ENCODE data around the gene CLDN5. TPM values are rescaled to one million over a fixed set of nuclear protein-coding genes. Genes with fewer than 3 reads are reported as not detected.

Gene CLDN5
- total and polyA plus RNA-seq, 2 of the 4 experiments (the other 2 are of a cell fraction), result 0.18 to 0.21 TPM

- Histone ChIP-seq H2AK5ac (ENCODE audit: low read depth, low read length) (no peak overlapping the region), H2BK120ac (ENCODE audit: low read depth, low read length) (no peak overlapping the region), H3K4me3 (ENCODE audit: insufficient read depth, low read depth, low read length) (no peak overlapping the region), H3K36me3 (ENCODE audit: control insufficient read depth, insufficient read depth, low read length) (no peaks in the 10 kb centered on the region; the same call in 1 of the 2 replicates), H2BK20ac (ENCODE audit: low read depth, low read length) (no peak overlapping the region), H3K4me2 (ENCODE audit: low read depth, low read length) (no peak overlapping the region), H4K91ac (ENCODE audit: insufficient read depth, low read depth, low read length) (no peak overlapping the region), H3K4ac (ENCODE audit: low read depth, low read length) (no peak overlapping the region), H3K14ac (replicated peaks; ENCODE audit: low read depth, low read length) (no peak overlapping the region), H4K20me1 (ENCODE audit: insufficient read depth, low read length) (no peaks in the 10 kb centered on the region; the same call in 1 of the 2 replicates), H3K27ac (ENCODE audit: insufficient read depth, low read length) (no peak overlapping the region), H2AK9ac (replicated peaks; ENCODE audit: low read depth, low read length, poor library complexity) (no peak overlapping the region), H4K8ac (ENCODE audit: low read depth in 2 of 2, low read length in 2 of 2) (no peak overlapping the region), H3K27me3 (ENCODE audit: control insufficient read depth, insufficient read depth, low read length) (no peaks in the 10 kb centered on the region), H3K79me1 (ENCODE audit: low read depth in 1 of 2, low read length in 2 of 2) (no peaks in the 10 kb centered on the region), H3K9me1 (ENCODE audit: insufficient read depth, low read length) (no peaks in the 10 kb centered on the region), H3K18ac (ENCODE audit: low read depth, low read length) (no peak overlapping the region), H3K9ac (ENCODE audit: low read depth, low read length) (no peak overlapping the region), H2BK5ac (ENCODE audit: low read depth, low read length, poor library complexity, severe bottlenecking) (no peak overlapping the region), H3K23ac (ENCODE audit: low read depth, low read length) (no peak overlapping the region), H2BK15ac (ENCODE audit: low read depth, low read length) (no peak overlapping the region), H2AFZ (replicated peaks; ENCODE audit: low read length, poor library complexity) (no peak overlapping the region), H3K56ac (ENCODE audit: extremely low read depth, insufficient read depth, low read length) (no peak overlapping the region), H4K5ac (ENCODE audit: low read depth, low read length) (no peak overlapping the region), H3K4me1 (ENCODE audit: control insufficient read depth, insufficient read depth, low read length) (no peaks in the 10 kb centered on the region), H3K9me3 (ENCODE audit: control insufficient read depth, insufficient read depth, low read length) (no peaks in the 10 kb centered on the region; the same call in 1 of the 2 replicates)
- ATAC-seq (ENCODE audit: low read depth) (no peak), DNase-seq (no peak)
- dilution Hi-C loops (cut with HindIII; ENCODE audit: low sequenced_read_pairs, unreplicated experiment), result no loop called here
- no TSS peak for BruUV-seq (replicated peaks)
- no peak for TF ChIP-seq MAZ (IDR thresholded peaks at IDR 0.05; ENCODE audit: borderline replicate concordance, low read depth, low read length)
- TF ChIP-seq CEBPB (IDR thresholded peaks at IDR 0.05; ENCODE audit: low read depth, low read length), result no peak
- TF ChIP-seq BHLHE40 (IDR thresholded peaks at IDR 0.05; ENCODE audit: low read depth, low read length), result no peak
- TF ChIP-seq NFE2L2 (IDR thresholded peaks at IDR 0.05; ENCODE audit: low read depth, low read length), result no peak
- no peak for TF ChIP-seq RCOR1 (IDR thresholded peaks at IDR 0.05; ENCODE audit: insufficient replicate concordance, low read length)
- no peak for TF ChIP-seq POLR2A (IDR thresholded peaks at IDR 0.05; ENCODE audit: low read depth, low read length)
- TF ChIP-seq CHD1 (IDR thresholded peaks at IDR 0.05; ENCODE audit: low read depth, low read length), result no peak
- ChIA-PET CTCF (no interaction called here), POLR2A (ENCODE audit: unreplicated experiment) (no interaction called here)
- in situ Hi-C loops (cut with MboI; ENCODE audit: low sequenced_read_pairs), result no loop called here
- no CpG with 5 or more reads among the region's 2 CpGs for WGBS, 2 experiments (ENCODE audit: extremely low coverage in 2 of 2, insufficient read length in 1 of 2)
- intact Hi-C loops (cut with micrococcal nuclease), result no loop called here
These were observed 13.3 kb downstream of the CLDN5 start for GRCh38 chr22:19510919-19511341.
